ENCODE data around the gene UBR2.

UBR2 gene

GRCh38 chr6:42610416-42610815 lies 46.6 kb downstream of the UBR2 start:
- Histone ChIP-seq H3K4me3 (ENCODE audit: low read depth in 1 of 2, low read length in 2 of 2) (no peak overlapping the region), H3K9ac (ENCODE audit: low read depth, low read length) (no peak overlapping the region), H3K9me3 (ENCODE audit: insufficient read depth, low read length, severe bottlenecking) (no peaks in the 10 kb centered on the region), H3K4me1 (ENCODE audit: insufficient read depth, low read length) (no peaks in the 10 kb centered on the region), H3K36me3 (ENCODE audit: insufficient read depth, low read length) (peaks cover 60% of the 10 kb centered on the region), H3K4me2 (ENCODE audit: insufficient read depth, low read length) (no peak overlapping the region), H3K27me3 (ENCODE audit: insufficient read depth, low read length, poor library complexity) (no peaks in the 10 kb centered on the region), H2AFZ (ENCODE audit: low read depth, low read length) (no peak overlapping the region), H3K79me2 (ENCODE audit: insufficient read depth, low read length) (no peaks in the 10 kb centered on the region), H4K20me1 (ENCODE audit: insufficient read depth, low read length) (peaks cover 1% of the 10 kb centered on the region; the same call in 1 of the 2 replicates), H3K27ac (ENCODE audit: low read length) (no peak overlapping the region)
- DNase-seq (no peak), ATAC-seq (ENCODE audit: insufficient read depth, low read depth) (no peak)
- TF ChIP-seq EZH2 (IDR thresholded peaks at IDR 0.05; ENCODE audit: borderline replicate concordance, low read depth, low read length, severe bottlenecking) (no peak), CTCF (IDR thresholded peaks at IDR 0.05; ENCODE audit: borderline replicate concordance, extremely low read depth, low read length, poor library complexity, severe bottlenecking) (no peak)

GRCh38 chr6:42615518-42615917 lies 51.7 kb downstream of the UBR2 start:
- H3K4me3 ChIP-seq (ENCODE audit: low read depth in 1 of 2, low read length in 2 of 2), result no peak overlapping the region
- no peak for DNase-seq
- no peak for TF ChIP-seq EZH2 (IDR thresholded peaks at IDR 0.05; ENCODE audit: borderline replicate concordance, low read depth, low read length, severe bottlenecking)
- no peak for TF ChIP-seq CTCF (IDR thresholded peaks at IDR 0.05; ENCODE audit: borderline replicate concordance, extremely low read depth, low read length, poor library complexity, severe bottlenecking)
- H3K27ac ChIP-seq (ENCODE audit: low read length), result no peak overlapping the region
- H3K9me3 ChIP-seq (ENCODE audit: insufficient read depth, low read length, severe bottlenecking), result no peaks in the 10 kb centered on the region
- H2AFZ ChIP-seq (ENCODE audit: low read depth, low read length), result no peak overlapping the region
- H3K4me2 ChIP-seq (ENCODE audit: insufficient read depth, low read length), result no peak overlapping the region
- no peak overlapping the region for H3K9ac ChIP-seq (ENCODE audit: low read depth, low read length)
- ATAC-seq (ENCODE audit: insufficient read depth, low read depth), result no peak
- H3K4me1 ChIP-seq (ENCODE audit: insufficient read depth, low read length), result no peaks in the 10 kb centered on the region
- H3K27me3 ChIP-seq (ENCODE audit: insufficient read depth, low read length, poor library complexity), result no peaks in the 10 kb centered on the region
- no peaks in the 10 kb centered on the region for H3K79me2 ChIP-seq (ENCODE audit: insufficient read depth, low read length)
- peaks cover 3% of the 10 kb centered on the region; the same call in 1 of the 2 replicates for H4K20me1 ChIP-seq (ENCODE audit: insufficient read depth, low read length)
- peaks cover 59% of the 10 kb centered on the region for H3K36me3 ChIP-seq (ENCODE audit: insufficient read depth, low read length)

GRCh38 chr6:42616716-42617115 lies 52.9 kb downstream of the UBR2 start:
- H3K79me2 ChIP-seq (ENCODE audit: insufficient read depth, low read length), result no peaks in the 10 kb centered on the region
- H3K4me1 ChIP-seq (ENCODE audit: insufficient read depth, low read length), result no peaks in the 10 kb centered on the region
- H3K4me2 ChIP-seq (ENCODE audit: insufficient read depth, low read length), result no peak overlapping the region
- TF ChIP-seq CTCF (IDR thresholded peaks at IDR 0.05; ENCODE audit: borderline replicate concordance, extremely low read depth, low read length, poor library complexity, severe bottlenecking) (no peak), EZH2 (IDR thresholded peaks at IDR 0.05; ENCODE audit: borderline replicate concordance, low read depth, low read length, severe bottlenecking) (no peak)
- H3K4me3 ChIP-seq (ENCODE audit: low read depth in 1 of 2, low read length in 2 of 2), result no peak overlapping the region
- H3K9me3 ChIP-seq (ENCODE audit: insufficient read depth, low read length, severe bottlenecking), result no peaks in the 10 kb centered on the region
- no peak overlapping the region for H2AFZ ChIP-seq (ENCODE audit: low read depth, low read length)
- H3K27me3 ChIP-seq (ENCODE audit: insufficient read depth, low read length, poor library complexity), result no peaks in the 10 kb centered on the region
- H3K36me3 ChIP-seq (ENCODE audit: insufficient read depth, low read length), result peaks cover 64% of the 10 kb centered on the region
- peaks cover 3% of the 10 kb centered on the region; the same call in 1 of the 2 replicates for H4K20me1 ChIP-seq (ENCODE audit: insufficient read depth, low read length)
- no peak for DNase-seq
- no peak overlapping the region for H3K9ac ChIP-seq (ENCODE audit: low read depth, low read length)
- H3K27ac ChIP-seq (ENCODE audit: low read length), result no peak overlapping the region
- ATAC-seq (ENCODE audit: insufficient read depth, low read depth), result no peak

- Histone ChIP-seq H3K36me3 (ENCODE audit: insufficient read depth, low read length) (peaks cover 64% of the 10 kb centered on the region), H2AFZ (ENCODE audit: low read depth, low read length) (no peak overlapping the region), H3K27ac (ENCODE audit: low read length) (no peak overlapping the region), H3K4me2 (ENCODE audit: insufficient read depth, low read length) (no peak overlapping the region), H3K4me3 (ENCODE audit: low read depth in 1 of 2, low read length in 2 of 2) (no peak overlapping the region), H3K9me3 (ENCODE audit: insufficient read depth, low read length, severe bottlenecking) (no peaks in the 10 kb centered on the region), H3K79me2 (ENCODE audit: insufficient read depth, low read length) (no peaks in the 10 kb centered on the region), H4K20me1 (ENCODE audit: insufficient read depth, low read length) (peaks cover 3% of the 10 kb centered on the region; the same call in 1 of the 2 replicates), H3K9ac (ENCODE audit: low read depth, low read length) (no peak overlapping the region), H3K27me3 (ENCODE audit: insufficient read depth, low read length, poor library complexity) (no peaks in the 10 kb centered on the region), H3K4me1 (ENCODE audit: insufficient read depth, low read length) (no peaks in the 10 kb centered on the region)
- no peak for TF ChIP-seq CTCF (IDR thresholded peaks at IDR 0.05; ENCODE audit: borderline replicate concordance, extremely low read depth, low read length, poor library complexity, severe bottlenecking)
- TF ChIP-seq EZH2 (IDR thresholded peaks at IDR 0.05; ENCODE audit: borderline replicate concordance, low read depth, low read length, severe bottlenecking), result no peak
- ATAC-seq (ENCODE audit: insufficient read depth, low read depth) (no peak), DNase-seq (no peak)
Observed at GRCh38 chr6:42618105-42618504, 54.3 kb downstream of the UBR2 start.
